CD4-positive, alpha-beta T cell (primary cell): Measurements from ENCODE around the gene LRRC14B. TPM values are rescaled to one million over a fixed set of nuclear protein-coding genes. Genes with fewer than 3 reads are reported as not detected.
A peak's percentile ranks its signal among the peaks of the same experiment; 100 is the strongest.

Experiments
- ATAC-seq: fragments of 200-7000 bp; cut with Tn5 transposase; one replicate; pipeline ENCODE4 v1.10.0; 2022; ENCODE audit warnings: mild to moderate bottlenecking; ENCODE audit not compliant: poor library complexity
- CTCF ChIA-PET: fragments of 350-600 bp; sonication (Branson Sonifier 250); formaldehyde crosslinking; loops from one replicate; lab custom pipeline; 2021; ENCODE audit warnings: antibody characterized with exemption, inconsistent platforms; lab: Charles Lee
- POLR2A ChIA-PET: fragments of 350-600 bp; sonication (Branson Sonifier 250); formaldehyde crosslinking; loops from one replicate; lab custom pipeline; 2021; ENCODE audit warnings: antibody characterized with exemption, inconsistent platforms; lab: Charles Lee
- DNase-seq, 14 experiments: peaks; one replicate each; pipeline ENCODE4 v3.0.0-alpha.2; 2013 to 2020; ENCODE audit warnings: mixed read lengths in 2 of 14
- H3K27ac ChIP-seq, 2 donors: one replicate each; pipeline versions ENCODE4 v1.5.1 to v1.7.0; 2013; ENCODE audit warnings: low read length in 2 of 2, low read depth in 1 of 2, mild to moderate bottlenecking in 1 of 2
- H3K27me3 ChIP-seq, 2 experiments: 1 replicate in 1 of 2; 2 replicates in 1 of 2; pipeline versions ENCODE4 v1.6.1 to v1.7.0; 2013; ENCODE audit warnings: low read length in 2 of 2, control low read depth in 1 of 2, mild to moderate bottlenecking in 1 of 2, moderate library complexity in 1 of 2; ENCODE audit not compliant: insufficient read depth in 2 of 2, control insufficient read depth in 1 of 2
- H3K36me3 ChIP-seq: one replicate; pipeline ENCODE4 v1.6.1; 2013; ENCODE audit warnings: low read length, control low read depth; ENCODE audit not compliant: insufficient read depth
- H3K4me1 ChIP-seq: one replicate; pipeline ENCODE4 v1.6.1; 2013; ENCODE audit warnings: low read length, control low read depth; ENCODE audit not compliant: insufficient read depth
- H3K4me3 ChIP-seq: one replicate; pipeline ENCODE4 v1.5.1; 2013; ENCODE audit warnings: mild to moderate bottlenecking, low read length, moderate library complexity
- H3K9me3 ChIP-seq, 2 experiments: 1 replicate in 1 of 2; 2 replicates in 1 of 2; pipeline versions ENCODE4 v1.6.1 to v1.7.0; 2013; ENCODE audit warnings: low read length in 2 of 2, mild to moderate bottlenecking in 2 of 2, control low read depth in 1 of 2, moderate library complexity in 1 of 2; ENCODE audit not compliant: control insufficient read depth in 1 of 2, insufficient read depth in 1 of 2
- H3K27ac Mint-ChIP-seq: one replicate; pipeline ENCODE4 v1.8.0; 2020; ENCODE audit warnings: mixed read lengths
- H3K27me3 Mint-ChIP-seq: one replicate; pipeline ENCODE4 v1.8.0; 2021; ENCODE audit warnings: mixed read lengths
- H3K36me3 Mint-ChIP-seq: one replicate; pipeline ENCODE4 v1.8.0; 2021; ENCODE audit warnings: low read depth, mixed read lengths
- H3K4me1 Mint-ChIP-seq: one replicate; pipeline ENCODE4 v1.8.0; 2021; ENCODE audit warnings: low read depth, mixed read lengths
- H3K4me3 Mint-ChIP-seq: one replicate; pipeline ENCODE4 v1.8.0; 2020; ENCODE audit warnings: mild to moderate bottlenecking, mixed read lengths
- H3K9me3 Mint-ChIP-seq: one replicate; pipeline ENCODE4 v1.8.0; 2020; ENCODE audit warnings: mixed read lengths
- intact Hi-C, 2 experiments: fragments of 100-400 bp; cut with DNase I in 1 of 2; cut with micrococcal nuclease in 1 of 2; formaldehyde crosslinking; loops; one replicate each; pipeline versions ENCODE4 v1.15.1 to v1.9.0; 2023 to 2025; cut with DNase I, micrococcal nuclease
- total RNA-seq, 174 experiments: library from RNA in 2 of 174; stranded (reverse) in 2 of 174; gene quantifications; one replicate each; pipeline ENCODE4 v1.2.3 and lab custom pipeline; 2021 to 2026
- TF ChIP-seq, protein P1 (sequence below): fragments of 200-600 bp; IDR thresholded peaks from one replicate; pipeline ENCODE4 v1.8.0; 2022; ENCODE audit warnings: antibody characterized with exemption, mild to moderate bottlenecking

Gene LRRC14B
- total RNA-seq, 2 experiments from 2014 or later: 0.14 TPM; not detected in 1

DNA sequence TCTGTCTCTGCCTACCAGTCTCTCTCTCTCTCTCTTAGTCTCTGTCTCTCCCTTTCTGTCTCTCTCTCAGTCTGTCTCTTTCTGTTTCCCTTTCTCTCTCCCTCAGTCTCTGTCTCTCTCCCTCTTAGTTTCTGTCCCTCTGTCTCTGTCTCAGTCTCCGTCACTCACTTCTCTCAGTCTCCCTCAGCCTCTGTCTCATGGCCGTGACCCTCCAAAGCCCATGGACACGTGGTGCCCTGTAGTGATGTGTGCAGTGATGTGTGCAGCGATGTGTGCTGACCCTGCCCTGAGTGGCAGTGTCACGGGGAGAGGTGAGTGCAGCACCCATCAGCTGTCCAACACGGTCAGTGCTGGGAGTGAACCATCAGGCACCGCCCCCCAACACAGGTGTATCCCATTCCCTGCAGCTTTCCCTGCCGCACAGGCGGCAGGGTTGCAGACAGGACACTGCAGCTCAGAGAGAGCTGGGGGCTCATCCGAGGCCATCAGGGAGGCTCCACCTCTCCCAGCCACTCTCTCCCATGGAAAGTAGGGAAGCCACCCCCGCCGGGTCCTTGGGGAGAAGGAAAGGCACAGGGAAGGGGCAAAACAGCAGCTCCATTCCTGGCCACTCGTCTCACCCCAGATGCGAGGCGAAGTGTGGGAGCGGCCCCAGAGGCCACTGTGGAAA is 794 bp upstream of the LRRC14B start:
- no peak for ATAC-seq
- no peak overlapping the region for H3K4me3 Mint-ChIP-seq
- no peak overlapping the region for H3K27ac Mint-ChIP-seq
- no peak for DNase-seq
- intact Hi-C loops: no loop called here
- H3K27me3 ChIP-seq: peaks cover 4 to 5% of the 10 kb centered on the region in 2 experiments
- peaks cover 0 to 8% of the 10 kb centered on the region in 2 experiments for H3K9me3 ChIP-seq
- no peak overlapping the region for H3K4me3 ChIP-seq
- no peaks in the 10 kb centered on the region for H3K36me3 ChIP-seq
- H3K4me1 ChIP-seq: peaks cover 17% of the 10 kb centered on the region
- H3K9me3 Mint-ChIP-seq: no peaks in the 10 kb centered on the region
- no peaks in the 10 kb centered on the region for H3K36me3 Mint-ChIP-seq
- H3K27ac ChIP-seq: no peak overlapping the region
- H3K27me3 Mint-ChIP-seq: peaks cover 7% of the 10 kb centered on the region
- ChIA-PET CTCF (no interaction called here), POLR2A (interaction anchor here (1.2 kb wide), 1 partner anchor 27 kb away, joined by 4 read pairs; the partner anchor contains the start of genes CCDC127 and SDHA)
- H3K4me1 Mint-ChIP-seq: peaks cover 7% of the 10 kb centered on the region
- TF ChIP-seq, protein P1, sequence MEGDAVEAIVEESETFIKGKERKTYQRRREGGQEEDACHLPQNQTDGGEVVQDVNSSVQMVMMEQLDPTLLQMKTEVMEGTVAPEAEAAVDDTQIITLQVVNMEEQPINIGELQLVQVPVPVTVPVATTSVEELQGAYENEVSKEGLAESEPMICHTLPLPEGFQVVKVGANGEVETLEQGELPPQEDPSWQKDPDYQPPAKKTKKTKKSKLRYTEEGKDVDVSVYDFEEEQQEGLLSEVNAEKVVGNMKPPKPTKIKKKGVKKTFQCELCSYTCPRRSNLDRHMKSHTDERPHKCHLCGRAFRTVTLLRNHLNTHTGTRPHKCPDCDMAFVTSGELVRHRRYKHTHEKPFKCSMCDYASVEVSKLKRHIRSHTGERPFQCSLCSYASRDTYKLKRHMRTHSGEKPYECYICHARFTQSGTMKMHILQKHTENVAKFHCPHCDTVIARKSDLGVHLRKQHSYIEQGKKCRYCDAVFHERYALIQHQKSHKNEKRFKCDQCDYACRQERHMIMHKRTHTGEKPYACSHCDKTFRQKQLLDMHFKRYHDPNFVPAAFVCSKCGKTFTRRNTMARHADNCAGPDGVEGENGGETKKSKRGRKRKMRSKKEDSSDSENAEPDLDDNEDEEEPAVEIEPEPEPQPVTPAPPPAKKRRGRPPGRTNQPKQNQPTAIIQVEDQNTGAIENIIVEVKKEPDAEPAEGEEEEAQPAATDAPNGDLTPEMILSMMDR: no peak

DNA sequence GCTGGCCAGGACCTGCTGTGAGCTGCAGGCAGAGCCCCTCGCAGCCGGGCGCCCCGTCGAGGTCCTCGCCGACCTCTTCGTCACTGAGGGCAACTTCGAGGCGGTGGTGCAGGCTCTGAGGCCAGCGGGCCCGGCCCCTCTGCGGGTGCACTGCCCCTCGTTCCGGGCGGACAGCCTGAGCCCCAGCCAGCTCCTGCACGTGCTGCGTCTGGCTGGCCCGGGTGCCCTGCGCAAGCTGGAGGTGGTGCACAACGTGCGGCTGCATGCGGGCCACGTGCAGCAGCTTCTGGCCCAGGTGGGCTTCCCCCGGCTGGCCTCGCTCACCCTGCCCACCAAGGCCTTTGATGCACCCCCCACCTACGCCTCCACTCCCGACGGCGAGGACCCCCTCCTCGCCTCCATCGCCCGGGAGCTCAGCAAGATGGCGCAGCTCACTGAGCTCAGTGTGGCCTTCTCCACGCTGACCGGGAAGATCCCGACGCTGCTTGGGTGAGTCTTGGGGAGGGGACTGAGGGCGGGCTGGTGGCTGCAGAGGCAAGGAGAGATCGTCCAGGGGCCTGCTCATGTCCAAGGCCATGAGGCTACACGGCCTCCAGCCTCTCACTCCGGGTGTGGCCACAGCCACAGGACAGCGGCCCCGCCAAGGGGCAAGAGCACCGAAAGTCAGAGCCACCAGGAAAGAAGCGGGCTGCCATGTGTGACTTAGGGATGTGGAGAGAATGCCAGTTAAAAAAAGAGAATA is 825 bp downstream of the LRRC14B start:
- H3K36me3 Mint-ChIP-seq: no peaks in the 10 kb centered on the region
- POLR2A ChIA-PET: interaction anchor here (1.2 kb wide), 1 partner anchor 26 kb away, joined by 4 read pairs; the partner anchor contains the start of genes CCDC127 and SDHA
- no peaks in the 10 kb centered on the region for H3K36me3 ChIP-seq
- H3K4me3 ChIP-seq: no peak overlapping the region
- TF ChIP-seq, protein P1: no peak
- ATAC-seq (no peak), DNase-seq (no peak)
- intact Hi-C loops: no loop called here
- peak overlapping the region; percentile 11 for H3K4me3 Mint-ChIP-seq
- no peak overlapping the region for H3K27ac ChIP-seq
- no peak overlapping the region for H3K27ac Mint-ChIP-seq
- CTCF ChIA-PET: no interaction called here
- H3K4me1 ChIP-seq: peaks cover 17% of the 10 kb centered on the region
- no peaks in the 10 kb centered on the region for H3K9me3 Mint-ChIP-seq
- peaks cover 7% of the 10 kb centered on the region for H3K4me1 Mint-ChIP-seq
- H3K9me3 ChIP-seq: peaks cover 0 to 8% of the 10 kb centered on the region in 2 experiments
- H3K27me3 ChIP-seq: peaks cover 4 to 5% of the 10 kb centered on the region in 2 experiments
- H3K27me3 Mint-ChIP-seq: peaks cover 7% of the 10 kb centered on the region

DNA sequence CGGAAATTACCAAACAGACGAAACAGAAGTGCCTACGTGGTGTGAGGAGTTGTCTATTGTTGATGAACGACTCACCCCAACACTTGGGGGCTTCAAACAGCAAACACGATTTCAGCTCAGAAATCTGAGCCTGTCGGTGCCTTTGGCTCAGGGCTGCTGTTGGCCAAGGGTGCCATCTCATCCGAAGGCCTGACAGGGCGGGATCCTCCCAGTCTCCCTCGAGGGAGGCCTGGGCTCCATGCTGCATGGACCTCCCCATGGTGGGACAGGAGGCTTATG is 1.3 kb downstream of the LRRC14B start:
- Mint-ChIP-seq H3K4me1 (peaks cover 7% of the 10 kb centered on the region), H3K9me3 (no peaks in the 10 kb centered on the region), H3K27me3 (peaks cover 7% of the 10 kb centered on the region), H3K27ac (no peak overlapping the region), H3K36me3 (no peaks in the 10 kb centered on the region), H3K4me3 (no peak overlapping the region)
- Histone ChIP-seq H3K27ac (no peak overlapping the region), H3K27me3 (peaks cover 4 to 5% of the 10 kb centered on the region in 2 experiments), H3K36me3 (no peaks in the 10 kb centered on the region), H3K9me3 (peaks cover 0 to 8% of the 10 kb centered on the region in 2 experiments), H3K4me3 (no peak overlapping the region), H3K4me1 (peaks cover 17% of the 10 kb centered on the region)
- TF ChIP-seq, protein P1: no peak
- ATAC-seq (no peak), DNase-seq (no peak)
- POLR2A ChIA-PET: no interaction called here
- CTCF ChIA-PET: no interaction called here
- intact Hi-C loops: no loop called here
